T47D (cell line): ENCODE results near the gene CACNA2D2.
A peak's percentile ranks its signal among the peaks of the same experiment; 100 is the strongest.

ENCODE experiments used
- DNase-seq, 2 experiments: peaks; one replicate each; pipeline versions ENCODE4 v3.0.0 to v3.0.0-alpha.2; 2011 to 2012; ENCODE audit warnings: low read depth in 1 of 2, low spot score in 1 of 2
- JUND ChIP-seq: IDR thresholded peaks from 2 replicates; pipeline ENCODE4 v1.6.1; 2012; ENCODE audit warnings: low read depth
- in situ Hi-C: cut with HindIII; loops from 2 replicates; pipeline ENCODE4 v1.10.0; 2016; ENCODE audit warnings: low sequenced_read_pairs, low pct_unique_long_range_greater_than_20kb

Gene CACNA2D2

GRCh38 chr3:50365080-50365841 lies 138.2 kb downstream of the CACNA2D2 start:
- in situ Hi-C loops = no loop called here
- no peak for TF ChIP-seq JUND
- peak; percentile 90 to 93 for DNase-seq

- in situ Hi-C loops = no loop called here
These were observed 138.8 kb downstream of the CACNA2D2 start for GRCh38 chr3:50364573-50365079.

GRCh38 chr3:50359760-50360110 lies 143.7 kb downstream of the CACNA2D2 start:
- in situ Hi-C loops = no loop called here
- no peak for DNase-seq
- TF ChIP-seq JUND = no peak

More at GRCh38 chr3:50364573-50365079, 138.8 kb downstream of the CACNA2D2 start:
- TF ChIP-seq JUND = no peak
- DNase-seq = no peak

GRCh38 chr3:50358911-50359759 lies 144.3 kb downstream of the CACNA2D2 start, which contains the start of gene TMEM115:
TMEM115 (minus strand) TSS chr3:50359521; CDS start chr3:50359063, 458 bp downstream.
- no peak for TF ChIP-seq JUND
- DNase-seq = peak; percentile 85 to 97
- in situ Hi-C loops = no loop called here

- in situ Hi-C loops = no loop called here
- no peak for DNase-seq
- no peak for TF ChIP-seq JUND
These were observed 145.0 kb downstream of the CACNA2D2 start for GRCh38 chr3:50358355-50358910.

- TF ChIP-seq JUND = no peak
- DNase-seq = no peak
- in situ Hi-C loops = no loop called here
These were observed 146.0 kb downstream of the CACNA2D2 start for GRCh38 chr3:50357481-50357880.

- in situ Hi-C loops = no loop called here
- no peak for DNase-seq
- TF ChIP-seq JUND = no peak
These were observed 146.9 kb downstream of the CACNA2D2 start for GRCh38 chr3:50356553-50356952.

GRCh38 chr3:50355829-50356552 lies 147.4 kb downstream of the CACNA2D2 start:
- in situ Hi-C loops = no loop called here
- DNase-seq = no peak
- TF ChIP-seq JUND = no peak

GRCh38 chr3:50354850-50355249 lies 148.6 kb downstream of the CACNA2D2 start:
- DNase-seq = no peak
- in situ Hi-C loops = no loop called here
- TF ChIP-seq JUND = no peak

- no peak for TF ChIP-seq JUND
- no peak for DNase-seq
- in situ Hi-C loops = no loop called here
These were observed 149.2 kb downstream of the CACNA2D2 start for GRCh38 chr3:50354186-50354764.

- no peak for TF ChIP-seq JUND
- in situ Hi-C loops = no loop called here
- no peak for DNase-seq
These were observed 150.0 kb downstream of the CACNA2D2 start for GRCh38 chr3:50353245-50354004.
